Right lobe of liver (tissue), 4 donors: ENCODE results near the gene CCDC121.

Source experiments
- POLR2A ChIP-seq: fragments of 450-650 bp; IDR thresholded peaks from one replicate; pipeline ENCODE4 v1.6.1; 2017; ENCODE audit warnings: antibody characterized with exemption, mild to moderate bottlenecking
- TF ChIP-seq, protein P1 (sequence below), 4 donors: fragments of 200-600 bp in 3 of 4; fragments of 450-650 bp in 1 of 4; IDR thresholded peaks; one replicate each; pipeline versions ENCODE4 v1.5.1 to v1.8.0; 2016 to 2022; ENCODE audit warnings: antibody characterized with exemption in 4 of 4, mild to moderate bottlenecking in 2 of 4
- donor health status: DM: no; HTN: no; CAD: no.
- donor health status: DM: no; HTN: no; CAD: no.
- donor health status: DM: no; HTN: yes; CAD: no.

DNA sequence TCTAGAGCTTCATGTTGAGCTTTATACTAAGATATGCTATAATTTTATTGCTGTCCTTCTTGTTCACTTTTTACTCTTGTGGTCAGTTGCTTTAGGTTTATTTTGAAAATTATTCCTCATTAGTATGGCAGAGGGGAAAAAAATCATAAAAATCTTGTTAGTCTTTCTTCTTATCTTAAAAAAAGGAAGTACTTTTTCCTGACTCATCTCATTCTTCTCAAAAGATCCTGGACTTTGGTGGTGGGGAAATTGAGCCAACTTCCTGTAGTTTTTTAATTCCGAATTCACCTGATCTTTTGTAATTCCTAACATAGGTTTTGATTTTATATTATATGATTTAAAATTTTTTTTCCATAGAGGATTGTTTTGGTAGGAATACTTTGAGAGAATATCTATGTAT is 38.6 kb upstream of the CCDC121 start:
- TF ChIP-seq, protein P1, sequence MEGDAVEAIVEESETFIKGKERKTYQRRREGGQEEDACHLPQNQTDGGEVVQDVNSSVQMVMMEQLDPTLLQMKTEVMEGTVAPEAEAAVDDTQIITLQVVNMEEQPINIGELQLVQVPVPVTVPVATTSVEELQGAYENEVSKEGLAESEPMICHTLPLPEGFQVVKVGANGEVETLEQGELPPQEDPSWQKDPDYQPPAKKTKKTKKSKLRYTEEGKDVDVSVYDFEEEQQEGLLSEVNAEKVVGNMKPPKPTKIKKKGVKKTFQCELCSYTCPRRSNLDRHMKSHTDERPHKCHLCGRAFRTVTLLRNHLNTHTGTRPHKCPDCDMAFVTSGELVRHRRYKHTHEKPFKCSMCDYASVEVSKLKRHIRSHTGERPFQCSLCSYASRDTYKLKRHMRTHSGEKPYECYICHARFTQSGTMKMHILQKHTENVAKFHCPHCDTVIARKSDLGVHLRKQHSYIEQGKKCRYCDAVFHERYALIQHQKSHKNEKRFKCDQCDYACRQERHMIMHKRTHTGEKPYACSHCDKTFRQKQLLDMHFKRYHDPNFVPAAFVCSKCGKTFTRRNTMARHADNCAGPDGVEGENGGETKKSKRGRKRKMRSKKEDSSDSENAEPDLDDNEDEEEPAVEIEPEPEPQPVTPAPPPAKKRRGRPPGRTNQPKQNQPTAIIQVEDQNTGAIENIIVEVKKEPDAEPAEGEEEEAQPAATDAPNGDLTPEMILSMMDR (IDR thresholded peaks at IDR 0.05): no peak
- TF ChIP-seq POLR2A: no peak
